Amniotic epithelial cell (primary cell): ENCODE data around the gene MRC2.
"Not testable (repeated sequence)": the region's sequence is repeated elsewhere in the genome, so short reads cannot be mapped to it uniquely, and the experiment has no call there.

Experiments used
- DNase-seq: peaks from one replicate; pipeline ENCODE4 v3.0.0-alpha.2; 2010; ENCODE audit warnings: low read depth

The MRC2 gene

GRCh38 chr17:62681061-62681938 is 53.8 kb downstream of the MRC2 start:
- no peak for DNase-seq

GRCh38 chr17:62681939-62682381 is 54.5 kb downstream of the MRC2 start:
- no peak for DNase-seq

GRCh38 chr17:62684179-62684578 is 56.7 kb downstream of the MRC2 start:
- no peak for DNase-seq

- DNase-seq = no peak
These were observed 60.5 kb downstream of the MRC2 start for GRCh38 chr17:62687997-62688396.

GRCh38 chr17:62688398-62689160 is 61.1 kb downstream of the MRC2 start:
- DNase-seq = no peak

- DNase-seq = no peak
These were observed 62.1 kb downstream of the MRC2 start for GRCh38 chr17:62689441-62690167.

- DNase-seq = no peak
These were observed 62.9 kb downstream of the MRC2 start for GRCh38 chr17:62690168-62690897.

GRCh38 chr17:62691589-62691915 is 64.1 kb downstream of the MRC2 start:
- DNase-seq = not testable (repeated sequence)

- DNase-seq = no peak
These were observed 64.7 kb downstream of the MRC2 start for GRCh38 chr17:62692159-62692651.

GRCh38 chr17:62692721-62693431 is 65.4 kb downstream of the MRC2 start:
- no peak for DNase-seq

- DNase-seq = no peak
These were observed 66.3 kb downstream of the MRC2 start for GRCh38 chr17:62693616-62694409.

GRCh38 chr17:62695093-62695738 is 67.7 kb downstream of the MRC2 start:
- not testable (repeated sequence) for DNase-seq

GRCh38 chr17:62696256-62696655 is 68.8 kb downstream of the MRC2 start:
- DNase-seq = no peak

GRCh38 chr17:62696726-62697490 is 69.4 kb downstream of the MRC2 start:
- no peak for DNase-seq

- not testable (repeated sequence) for DNase-seq
These were observed 71.0 kb downstream of the MRC2 start for GRCh38 chr17:62698459-62698858.

- DNase-seq = no peak
These were observed 73.7 kb downstream of the MRC2 start for GRCh38 chr17:62700964-62701705.

GRCh38 chr17:62701706-62702085 is 74.2 kb downstream of the MRC2 start:
- DNase-seq = no peak

GRCh38 chr17:62702746-62703260 is 75.3 kb downstream of the MRC2 start:
- DNase-seq = no peak
